HFF-Myc (cell line): ENCODE results near the gene GAL3ST1.
"Not testable (repeated sequence)": the region's sequence is repeated elsewhere in the genome, so short reads cannot be mapped to it uniquely, and the experiment has no call there.

Experiments used
- DNase-seq: peaks from one replicate; pipeline ENCODE4 v3.0.0-alpha.2; 2011; ENCODE audit warnings: low read depth; ENCODE audit errors: extremely low read depth
- H3K4me3 ChIP-seq: replicated peaks from 2 replicates; pipeline ENCODE4 v1.5.1; 2011; ENCODE audit warnings: low read depth, mild to moderate bottlenecking, control low read depth, low read length
- TF ChIP-seq, protein P1 (sequence below): IDR thresholded peaks from 2 replicates; pipeline ENCODE4 v1.5.1; 2012; ENCODE audit warnings: mild to moderate bottlenecking, low read depth, low read length, control low read depth; ENCODE audit errors: missing control alignments

The GAL3ST1 gene

DNA sequence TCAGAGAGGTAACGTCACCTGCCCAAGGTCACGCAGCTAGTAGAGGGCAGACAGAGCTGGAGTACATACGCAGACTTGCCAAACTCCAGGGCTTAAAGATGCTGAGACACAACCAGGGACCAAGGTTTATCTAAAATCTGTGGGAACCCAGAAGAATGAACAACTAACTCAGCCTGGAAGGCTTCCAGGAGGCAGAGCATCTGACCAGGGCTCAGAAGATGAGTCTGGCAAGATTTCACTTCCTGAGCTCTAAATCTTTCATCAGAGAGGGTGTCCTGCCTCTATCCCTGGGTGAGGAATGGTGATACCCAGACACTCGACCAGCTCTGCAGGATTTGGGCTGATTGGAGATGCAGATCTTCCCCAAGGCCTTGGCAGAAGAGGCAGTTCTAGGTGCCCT, 9.1 kb downstream of the GAL3ST1 start:
- TF ChIP-seq, protein P1, sequence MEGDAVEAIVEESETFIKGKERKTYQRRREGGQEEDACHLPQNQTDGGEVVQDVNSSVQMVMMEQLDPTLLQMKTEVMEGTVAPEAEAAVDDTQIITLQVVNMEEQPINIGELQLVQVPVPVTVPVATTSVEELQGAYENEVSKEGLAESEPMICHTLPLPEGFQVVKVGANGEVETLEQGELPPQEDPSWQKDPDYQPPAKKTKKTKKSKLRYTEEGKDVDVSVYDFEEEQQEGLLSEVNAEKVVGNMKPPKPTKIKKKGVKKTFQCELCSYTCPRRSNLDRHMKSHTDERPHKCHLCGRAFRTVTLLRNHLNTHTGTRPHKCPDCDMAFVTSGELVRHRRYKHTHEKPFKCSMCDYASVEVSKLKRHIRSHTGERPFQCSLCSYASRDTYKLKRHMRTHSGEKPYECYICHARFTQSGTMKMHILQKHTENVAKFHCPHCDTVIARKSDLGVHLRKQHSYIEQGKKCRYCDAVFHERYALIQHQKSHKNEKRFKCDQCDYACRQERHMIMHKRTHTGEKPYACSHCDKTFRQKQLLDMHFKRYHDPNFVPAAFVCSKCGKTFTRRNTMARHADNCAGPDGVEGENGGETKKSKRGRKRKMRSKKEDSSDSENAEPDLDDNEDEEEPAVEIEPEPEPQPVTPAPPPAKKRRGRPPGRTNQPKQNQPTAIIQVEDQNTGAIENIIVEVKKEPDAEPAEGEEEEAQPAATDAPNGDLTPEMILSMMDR: no peak
- DNase-seq: no peak
- H3K4me3 ChIP-seq: no peak overlapping the region

DNA sequence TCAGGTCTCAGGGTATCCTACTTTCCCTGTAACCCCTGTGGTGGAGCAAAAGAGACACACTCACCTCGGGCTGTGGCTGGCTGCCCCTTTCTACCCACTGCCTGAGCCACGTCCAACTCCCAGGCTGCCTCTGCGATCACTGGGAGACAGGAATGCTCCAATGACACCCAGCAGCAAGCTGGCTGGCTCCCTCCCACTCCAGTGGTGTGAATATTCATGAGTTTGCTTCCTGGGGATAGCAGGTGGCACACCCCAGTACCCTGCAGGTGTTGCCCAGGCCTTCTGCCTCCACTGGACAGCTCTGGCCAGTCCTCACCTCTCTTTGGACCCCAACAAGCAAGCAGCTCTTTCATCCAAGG, 9.7 kb downstream of the GAL3ST1 start:
- no peak overlapping the region for H3K4me3 ChIP-seq
- TF ChIP-seq, protein P1: no peak
- no peak for DNase-seq

DNA sequence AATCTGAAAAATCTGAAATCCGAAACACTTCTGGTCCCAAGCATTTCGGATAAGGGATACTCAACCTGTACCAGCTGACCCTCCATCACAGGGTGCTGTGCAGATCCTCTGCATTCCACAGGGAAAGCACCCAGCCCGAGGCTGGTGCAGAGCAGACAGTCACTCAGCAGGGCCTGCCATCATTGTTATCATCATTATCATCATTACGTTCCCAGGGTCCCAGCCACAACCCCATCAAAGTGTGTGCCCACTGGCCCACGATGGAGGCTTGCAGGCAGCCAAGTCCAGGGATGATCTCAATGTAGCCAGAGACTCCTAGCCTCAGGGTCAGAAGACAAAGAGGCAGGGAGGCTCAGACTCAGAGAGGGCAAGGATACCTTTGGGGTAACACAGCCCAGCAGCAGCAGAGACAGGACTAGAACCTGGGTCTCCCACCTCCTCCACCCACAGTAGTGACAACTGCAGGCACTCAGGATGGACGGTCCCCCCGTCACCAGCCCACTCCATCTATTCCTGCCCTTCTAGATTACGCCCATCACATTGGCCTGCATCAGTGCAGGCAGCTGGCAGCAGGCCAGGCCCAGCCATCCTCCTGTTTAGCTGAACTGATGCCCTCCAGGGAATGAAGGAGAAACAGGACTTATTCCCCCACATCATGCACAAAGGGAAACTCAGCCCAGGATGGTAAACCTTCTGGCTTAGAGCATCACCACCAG, 10.3 kb downstream of the GAL3ST1 start:
- no peak overlapping the region for H3K4me3 ChIP-seq
- TF ChIP-seq, protein P1: no peak
- no peak for DNase-seq

- no peak overlapping the region for H3K4me3 ChIP-seq
- no peak for DNase-seq
- TF ChIP-seq, protein P1: no peak
These were observed 12.1 kb downstream of the GAL3ST1 start for GRCh38 chr22:30562366-30562765.

- TF ChIP-seq, protein P1: no peak
- DNase-seq: no peak
- no peak overlapping the region for H3K4me3 ChIP-seq
These were observed 12.9 kb downstream of the GAL3ST1 start for GRCh38 chr22:30561402-30562189.

DNA sequence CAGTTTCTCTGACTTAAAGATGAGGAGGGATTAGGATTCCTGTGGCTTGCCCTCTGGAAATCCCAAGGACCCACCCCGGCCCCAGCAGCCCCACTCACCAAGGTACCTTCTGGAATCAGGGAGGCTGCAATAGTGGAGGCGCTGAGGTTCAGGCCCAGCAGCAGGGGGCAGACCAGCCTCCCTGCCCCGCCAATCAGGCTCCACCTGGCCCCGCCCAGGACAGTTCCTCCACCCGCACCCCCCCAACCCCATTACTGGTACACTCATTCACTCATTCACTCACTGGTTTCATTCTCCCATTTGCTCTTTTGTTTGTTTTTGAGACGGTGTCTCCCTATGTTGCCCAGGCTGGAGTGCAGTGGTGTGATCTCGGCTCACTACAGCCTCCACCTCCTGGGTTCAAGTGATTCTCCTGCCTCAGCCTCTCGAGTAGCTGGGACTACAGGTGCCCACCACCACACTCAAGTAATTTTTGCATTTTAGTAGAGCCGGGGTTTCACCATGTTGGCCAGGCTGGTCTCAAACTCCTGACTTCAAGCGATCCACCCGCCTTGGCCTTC, 13.7 kb downstream of the GAL3ST1 start:
- not testable (repeated sequence) for DNase-seq, H3K4me3 ChIP-seq
- TF ChIP-seq, protein P1: peak; percentile 20
